ENCODE measurements around the gene APLF. TPM values are rescaled to one million over a fixed set of nuclear protein-coding genes. Genes with fewer than 3 reads are reported as not detected.
A peak's percentile ranks its signal among the peaks of the same experiment; 100 is the strongest.

The APLF gene
- total RNA-seq, 1 experiment from 2014 or later = 2.4 TPM

- no peaks in the 10 kb centered on the region for H3K27me3 ChIP-seq (ENCODE audit: low read length)
- H3K4me2 ChIP-seq (ENCODE audit: low read length) = no peak overlapping the region
- ATAC-seq = no peak
- intact Hi-C loops (cut with micrococcal nuclease) = no loop called here
- H2AFZ ChIP-seq (ENCODE audit: low read length) = no peak overlapping the region
- H3K79me2 ChIP-seq (ENCODE audit: low read length) = no peaks in the 10 kb centered on the region
- H3K4me1 ChIP-seq (ENCODE audit: insufficient read depth, low read length) = peaks cover 29% of the 10 kb centered on the region
- no peaks in the 10 kb centered on the region for H4K20me1 ChIP-seq (ENCODE audit: low read length)
- no peak overlapping the region for H3K9ac ChIP-seq (ENCODE audit: low read length)
- CTCF ChIA-PET = no interaction called here
- POLR2A ChIA-PET (ENCODE audit: unreplicated experiment) = no interaction called here
- H3K27ac ChIP-seq (ENCODE audit: low read length) = no peak overlapping the region
- no peak overlapping the region for H3K4me3 ChIP-seq (ENCODE audit: low read length)
- no peaks in the 10 kb centered on the region for H3K9me2 ChIP-seq (replicated peaks; ENCODE audit: low read length)
- H3F3A ChIP-seq (ENCODE audit: low read length, unreplicated experiment) = no peaks in the 10 kb centered on the region
- no peaks in the 10 kb centered on the region for H3K9me3 ChIP-seq (ENCODE audit: low read length)
- BruUV-seq (replicated peaks) = no TSS peak
- TF ChIP-seq EZH2phosphoT487 (IDR thresholded peaks at IDR 0.05; ENCODE audit: borderline replicate concordance, low read length) (no peak), EZH2 (IDR thresholded peaks at IDR 0.05; ENCODE audit: low read length, unreplicated experiment) (no peak)
- TF ChIP-seq, protein P1, sequence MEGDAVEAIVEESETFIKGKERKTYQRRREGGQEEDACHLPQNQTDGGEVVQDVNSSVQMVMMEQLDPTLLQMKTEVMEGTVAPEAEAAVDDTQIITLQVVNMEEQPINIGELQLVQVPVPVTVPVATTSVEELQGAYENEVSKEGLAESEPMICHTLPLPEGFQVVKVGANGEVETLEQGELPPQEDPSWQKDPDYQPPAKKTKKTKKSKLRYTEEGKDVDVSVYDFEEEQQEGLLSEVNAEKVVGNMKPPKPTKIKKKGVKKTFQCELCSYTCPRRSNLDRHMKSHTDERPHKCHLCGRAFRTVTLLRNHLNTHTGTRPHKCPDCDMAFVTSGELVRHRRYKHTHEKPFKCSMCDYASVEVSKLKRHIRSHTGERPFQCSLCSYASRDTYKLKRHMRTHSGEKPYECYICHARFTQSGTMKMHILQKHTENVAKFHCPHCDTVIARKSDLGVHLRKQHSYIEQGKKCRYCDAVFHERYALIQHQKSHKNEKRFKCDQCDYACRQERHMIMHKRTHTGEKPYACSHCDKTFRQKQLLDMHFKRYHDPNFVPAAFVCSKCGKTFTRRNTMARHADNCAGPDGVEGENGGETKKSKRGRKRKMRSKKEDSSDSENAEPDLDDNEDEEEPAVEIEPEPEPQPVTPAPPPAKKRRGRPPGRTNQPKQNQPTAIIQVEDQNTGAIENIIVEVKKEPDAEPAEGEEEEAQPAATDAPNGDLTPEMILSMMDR (conservative IDR thresholded peaks at IDR 0.05; ENCODE audit: low read depth, low read length) = no peak
- no peaks in the 10 kb centered on the region for H3K36me3 ChIP-seq (ENCODE audit: low read depth, low read length)
- no peak for DNase-seq
Measured at GRCh38 chr2:68456198-68456597, 11.2 kb upstream of the APLF start.

- Histone ChIP-seq H3K27me3 (ENCODE audit: low read length) (no peaks in the 10 kb centered on the region), H3K4me3 (ENCODE audit: low read length) (no peak overlapping the region), H3K9ac (ENCODE audit: low read length) (no peak overlapping the region), H3K4me1 (ENCODE audit: insufficient read depth, low read length) (peaks cover 33% of the 10 kb centered on the region), H3K9me3 (ENCODE audit: low read length) (no peaks in the 10 kb centered on the region), H3K9me2 (replicated peaks; ENCODE audit: low read length) (no peaks in the 10 kb centered on the region), H3K4me2 (ENCODE audit: low read length) (no peak overlapping the region), H3F3A (ENCODE audit: low read length, unreplicated experiment) (no peaks in the 10 kb centered on the region), H3K27ac (ENCODE audit: low read length) (no peak overlapping the region), H4K20me1 (ENCODE audit: low read length) (no peaks in the 10 kb centered on the region), H3K36me3 (ENCODE audit: low read depth, low read length) (no peaks in the 10 kb centered on the region), H2AFZ (ENCODE audit: low read length) (no peak overlapping the region), H3K79me2 (ENCODE audit: low read length) (no peaks in the 10 kb centered on the region)
- intact Hi-C loops (cut with micrococcal nuclease) = no loop called here
- TF ChIP-seq EZH2 (IDR thresholded peaks at IDR 0.05; ENCODE audit: low read length, unreplicated experiment) (no peak), EZH2phosphoT487 (IDR thresholded peaks at IDR 0.05; ENCODE audit: borderline replicate concordance, low read length) (no peak)
- TF ChIP-seq, protein P1 (conservative IDR thresholded peaks at IDR 0.05; ENCODE audit: low read depth, low read length) = no peak
- DNase-seq = peak; percentile 34
- ChIA-PET CTCF (no interaction called here), POLR2A (ENCODE audit: unreplicated experiment) (no interaction called here)
- ATAC-seq = peak; percentile 51
- no TSS peak for BruUV-seq (replicated peaks)
Measured at GRCh38 chr2:68458981-68459380, 8.4 kb upstream of the APLF start.

GRCh38 chr2:68463287-68463877 lies 4.0 kb upstream of the APLF start:
- intact Hi-C loops (cut with micrococcal nuclease) = loop anchor here (1.0 to 2.0 kb wide), 3 partner anchors 183 to 374 kb away; no protein-coding TSS in a partner anchor
- POLR2A ChIA-PET (ENCODE audit: unreplicated experiment) = interaction anchor here (0.6 to 0.7 kb wide), 2 partner anchors 132 to 247 kb away, joined by 3 to 4 read pairs; no protein-coding TSS in a partner anchor
- Histone ChIP-seq H4K20me1 (ENCODE audit: low read length) (no peaks in the 10 kb centered on the region), H3K9ac (ENCODE audit: low read length) (no peak overlapping the region), H3K9me2 (replicated peaks; ENCODE audit: low read length) (no peaks in the 10 kb centered on the region), H3K4me3 (ENCODE audit: low read length) (no peak overlapping the region), H3F3A (ENCODE audit: low read length, unreplicated experiment) (no peaks in the 10 kb centered on the region), H3K4me2 (ENCODE audit: low read length) (no peak overlapping the region), H3K9me3 (ENCODE audit: low read length) (no peaks in the 10 kb centered on the region), H3K36me3 (ENCODE audit: low read depth, low read length) (no peaks in the 10 kb centered on the region), H2AFZ (ENCODE audit: low read length) (no peak overlapping the region), H3K4me1 (ENCODE audit: insufficient read depth, low read length) (peaks cover 28% of the 10 kb centered on the region), H3K27ac (ENCODE audit: low read length) (no peak overlapping the region), H3K79me2 (ENCODE audit: low read length) (peaks cover 4% of the 10 kb centered on the region; the same call in 1 of the 2 replicates), H3K27me3 (ENCODE audit: low read length) (no peaks in the 10 kb centered on the region)
- BruUV-seq (replicated peaks) = no TSS peak
- DNase-seq = peak; percentile 83
- no peak for TF ChIP-seq EZH2phosphoT487 (IDR thresholded peaks at IDR 0.05; ENCODE audit: borderline replicate concordance, low read length)
- no peak for TF ChIP-seq EZH2 (IDR thresholded peaks at IDR 0.05; ENCODE audit: low read length, unreplicated experiment)
- TF ChIP-seq, protein P1 (conservative IDR thresholded peaks at IDR 0.05; ENCODE audit: low read depth, low read length) = peak; percentile 88
- CTCF ChIA-PET = interaction anchor here (0.5 to 1.4 kb wide), 8 partner anchors 24 to 462 kb away, joined by 3 to 16 read pairs (median 7); no protein-coding TSS in a partner anchor
- ATAC-seq = no peak
